ENCODE measurements around the gene DCTD.

DNA sequence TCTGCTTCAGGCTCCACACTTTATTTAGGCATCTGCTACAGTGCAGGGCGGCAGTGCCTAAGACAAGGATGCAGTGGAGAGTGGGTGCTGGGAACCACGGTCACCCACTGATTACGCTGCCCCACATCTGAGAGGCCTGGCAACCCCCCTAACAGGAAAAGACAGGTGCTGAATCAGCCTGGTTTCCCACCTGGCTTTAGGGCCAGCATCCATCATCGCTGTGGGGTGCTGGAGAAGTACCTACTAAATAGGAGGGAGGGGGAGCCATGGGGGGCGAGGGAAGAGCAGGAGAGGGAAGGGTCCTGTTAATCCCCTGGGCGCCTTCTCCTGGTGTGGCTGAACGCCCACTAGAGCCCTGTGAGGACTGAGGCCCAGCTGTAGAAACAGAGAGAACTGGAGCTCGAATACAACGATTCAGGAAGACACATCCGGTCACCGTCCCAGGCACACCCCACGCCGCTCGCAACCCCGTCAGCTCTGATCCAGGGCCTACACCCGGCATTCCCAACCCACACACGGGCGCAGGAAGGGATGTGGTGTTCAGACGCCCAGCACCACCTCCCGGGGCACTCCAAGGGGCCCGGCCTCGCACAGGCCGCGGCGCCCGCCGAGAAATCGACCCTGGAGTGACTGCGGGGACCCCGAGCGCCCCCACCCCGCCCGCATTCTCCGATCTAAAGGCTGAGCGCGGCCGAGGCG lies 554 bp downstream of the DCTD start:
- TF ChIP-seq, protein P1, sequence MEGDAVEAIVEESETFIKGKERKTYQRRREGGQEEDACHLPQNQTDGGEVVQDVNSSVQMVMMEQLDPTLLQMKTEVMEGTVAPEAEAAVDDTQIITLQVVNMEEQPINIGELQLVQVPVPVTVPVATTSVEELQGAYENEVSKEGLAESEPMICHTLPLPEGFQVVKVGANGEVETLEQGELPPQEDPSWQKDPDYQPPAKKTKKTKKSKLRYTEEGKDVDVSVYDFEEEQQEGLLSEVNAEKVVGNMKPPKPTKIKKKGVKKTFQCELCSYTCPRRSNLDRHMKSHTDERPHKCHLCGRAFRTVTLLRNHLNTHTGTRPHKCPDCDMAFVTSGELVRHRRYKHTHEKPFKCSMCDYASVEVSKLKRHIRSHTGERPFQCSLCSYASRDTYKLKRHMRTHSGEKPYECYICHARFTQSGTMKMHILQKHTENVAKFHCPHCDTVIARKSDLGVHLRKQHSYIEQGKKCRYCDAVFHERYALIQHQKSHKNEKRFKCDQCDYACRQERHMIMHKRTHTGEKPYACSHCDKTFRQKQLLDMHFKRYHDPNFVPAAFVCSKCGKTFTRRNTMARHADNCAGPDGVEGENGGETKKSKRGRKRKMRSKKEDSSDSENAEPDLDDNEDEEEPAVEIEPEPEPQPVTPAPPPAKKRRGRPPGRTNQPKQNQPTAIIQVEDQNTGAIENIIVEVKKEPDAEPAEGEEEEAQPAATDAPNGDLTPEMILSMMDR (IDR thresholded peaks at IDR 0.05; ENCODE audit: poor library complexity): no peak
- no peak for TF ChIP-seq EZH2 (IDR thresholded peaks at IDR 0.05; ENCODE audit: borderline replicate concordance)
- TF ChIP-seq EZH2phosphoT487 (IDR thresholded peaks at IDR 0.05; ENCODE audit: low read depth, severe bottlenecking, unreplicated experiment): no peak
